ENCODE results near the gene GRM5.
"Not testable (repeated sequence)": the region's sequence is repeated elsewhere in the genome, so short reads cannot be mapped to it uniquely, and the experiment has no call there.

GRM5 gene

DNA sequence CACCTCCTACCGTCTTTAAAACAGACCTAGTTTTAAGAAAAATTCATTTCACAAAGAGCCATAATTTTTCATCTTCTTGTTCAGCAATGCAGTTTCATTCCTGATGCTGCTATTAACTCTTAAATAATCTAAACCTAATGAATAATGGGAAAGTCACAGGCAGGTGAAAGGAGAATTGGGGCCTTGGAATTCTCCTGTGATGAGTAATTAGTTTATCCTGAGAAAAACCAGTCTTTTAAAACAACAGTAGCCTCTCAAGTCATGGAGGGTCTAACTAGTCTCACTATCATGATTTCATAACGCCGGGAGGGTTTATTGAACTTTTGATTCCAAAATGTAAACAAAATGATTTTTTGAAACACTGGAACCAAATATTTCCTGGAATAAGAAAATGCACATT lies 86.8 kb downstream of the GRM5 start:
- DNase-seq = not testable (repeated sequence)

DNA sequence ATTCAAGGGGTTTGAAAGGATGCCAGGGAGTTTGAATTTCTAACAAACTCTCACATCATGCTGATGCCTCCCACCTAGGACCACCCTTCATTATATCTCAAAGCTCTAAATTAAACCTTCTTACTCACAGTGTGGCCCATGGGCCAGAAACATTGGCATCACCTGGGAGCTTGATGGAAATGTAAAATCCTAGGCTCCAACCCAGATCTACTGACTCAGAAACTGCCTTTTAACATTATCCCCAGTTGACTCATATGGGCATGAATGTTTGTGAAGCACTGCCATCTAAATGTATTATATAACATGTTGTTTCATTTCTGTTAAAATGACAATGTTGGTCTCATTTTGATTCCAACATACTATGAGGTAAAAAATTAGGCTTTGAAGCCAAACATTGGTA lies 90.3 kb downstream of the GRM5 start:
- intact Hi-C loops (cut with DNase I); DNase-seq: not testable (repeated sequence)

More for the DNA sequence above, 86.8 kb downstream of the GRM5 start:
- intact Hi-C loops (cut with DNase I) = not testable (repeated sequence)

DNA sequence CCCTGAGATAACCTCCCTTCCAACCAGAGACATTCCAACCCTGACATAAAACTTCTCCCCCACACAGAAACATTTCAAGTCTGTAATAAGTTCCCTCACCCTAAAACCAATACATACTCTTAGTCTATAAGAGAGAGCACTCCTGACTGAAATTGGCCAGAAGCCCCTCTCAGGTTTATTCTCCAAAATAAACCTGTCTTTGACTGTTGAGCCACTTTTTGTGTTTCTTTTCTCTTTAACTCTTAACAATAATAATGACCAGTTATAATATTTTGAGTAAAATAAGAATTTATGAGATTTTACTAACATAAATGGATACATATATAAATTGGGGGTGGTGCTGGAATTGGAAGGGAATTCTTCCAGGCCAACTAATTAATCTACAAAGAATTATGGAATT lies 93.6 kb downstream of the GRM5 start:
- DNase-seq = no peak
- intact Hi-C loops (cut with DNase I) = no loop called here

DNA sequence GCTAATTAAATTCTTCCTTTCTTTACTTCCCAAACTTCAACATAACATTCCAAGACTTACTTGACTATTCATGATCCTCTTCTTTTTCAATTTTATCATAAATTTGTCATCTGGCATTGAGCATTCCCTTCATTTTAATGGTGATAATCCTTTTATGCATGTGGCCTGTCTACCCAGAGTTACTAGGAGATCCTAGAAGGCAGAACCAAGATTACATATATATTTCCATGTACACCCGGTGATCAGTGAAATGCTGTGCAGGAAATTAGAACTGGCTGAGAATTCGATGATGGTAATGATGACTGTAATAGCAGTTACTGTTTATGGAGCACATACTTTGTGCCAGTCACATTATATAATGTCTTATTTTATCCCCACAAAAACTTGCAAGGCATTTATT lies 104.2 kb downstream of the GRM5 start:
- DNase-seq; intact Hi-C loops (cut with DNase I): not testable (repeated sequence)

DNA sequence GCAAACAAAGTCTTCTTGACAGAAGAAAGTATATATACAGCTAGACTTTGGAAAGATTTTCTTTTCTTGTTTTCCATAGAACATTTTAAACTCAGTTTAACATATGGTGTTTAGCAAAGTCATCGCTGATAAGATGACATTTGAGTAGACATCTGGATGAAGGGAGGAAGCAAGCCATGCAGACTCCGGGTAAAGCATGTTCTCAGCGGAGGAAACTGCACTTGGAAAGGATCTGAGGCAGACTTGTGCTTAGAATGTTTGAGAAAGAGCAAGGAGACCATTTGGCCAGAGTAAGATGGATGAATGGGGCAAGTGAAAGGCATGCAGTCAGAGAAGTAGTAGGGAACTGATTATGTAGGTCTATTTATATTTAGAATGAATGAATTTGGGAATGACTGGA lies 105.9 kb downstream of the GRM5 start:
- DNase-seq = peak in 1 of 10 donors; percentile 29

DNA sequence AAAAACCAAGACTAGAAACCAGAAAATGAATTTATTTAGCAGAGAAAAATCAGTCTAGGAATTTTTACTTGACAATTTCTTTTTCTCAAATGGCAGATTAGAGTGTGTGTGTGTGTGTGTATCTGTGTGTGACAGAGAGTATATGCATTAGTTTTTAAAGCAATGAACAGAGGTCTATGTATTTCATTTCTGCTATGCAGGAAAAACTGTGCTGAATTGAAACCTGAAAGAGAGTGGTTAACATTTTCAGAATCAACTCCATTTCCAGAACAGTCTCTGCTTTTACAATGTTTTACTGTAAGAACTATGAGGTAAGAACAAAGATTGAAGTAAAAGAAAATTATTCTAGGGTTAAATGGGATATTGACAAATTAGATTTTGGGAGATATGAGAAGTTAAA lies 114.8 kb downstream of the GRM5 start:
- intact Hi-C loops (cut with DNase I) = no loop called here
- no peak for DNase-seq

More for the DNA sequence above, 105.9 kb downstream of the GRM5 start:
- intact Hi-C loops (cut with DNase I) = not testable (repeated sequence)

DNA sequence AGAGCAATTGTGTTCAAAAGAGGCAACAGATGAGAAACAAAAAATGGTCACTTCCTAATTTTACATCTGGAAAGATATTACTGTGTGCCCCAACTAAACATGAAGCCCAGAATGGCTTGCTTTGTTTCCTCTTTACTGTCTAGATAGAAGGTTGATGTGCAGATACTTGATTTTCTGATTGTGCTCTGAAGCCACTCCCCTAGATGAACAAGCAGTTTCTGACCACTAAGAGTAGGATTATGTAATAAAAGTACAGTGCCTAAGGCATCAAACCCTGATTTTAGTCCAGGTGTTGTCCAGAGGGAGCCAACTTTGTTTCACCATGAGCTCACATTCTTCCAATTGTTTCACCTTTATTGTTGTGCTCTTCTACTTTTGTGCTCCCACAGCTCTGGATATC lies 116.9 kb downstream of the GRM5 start:
- intact Hi-C loops (cut with DNase I); DNase-seq: not testable (repeated sequence)

DNA sequence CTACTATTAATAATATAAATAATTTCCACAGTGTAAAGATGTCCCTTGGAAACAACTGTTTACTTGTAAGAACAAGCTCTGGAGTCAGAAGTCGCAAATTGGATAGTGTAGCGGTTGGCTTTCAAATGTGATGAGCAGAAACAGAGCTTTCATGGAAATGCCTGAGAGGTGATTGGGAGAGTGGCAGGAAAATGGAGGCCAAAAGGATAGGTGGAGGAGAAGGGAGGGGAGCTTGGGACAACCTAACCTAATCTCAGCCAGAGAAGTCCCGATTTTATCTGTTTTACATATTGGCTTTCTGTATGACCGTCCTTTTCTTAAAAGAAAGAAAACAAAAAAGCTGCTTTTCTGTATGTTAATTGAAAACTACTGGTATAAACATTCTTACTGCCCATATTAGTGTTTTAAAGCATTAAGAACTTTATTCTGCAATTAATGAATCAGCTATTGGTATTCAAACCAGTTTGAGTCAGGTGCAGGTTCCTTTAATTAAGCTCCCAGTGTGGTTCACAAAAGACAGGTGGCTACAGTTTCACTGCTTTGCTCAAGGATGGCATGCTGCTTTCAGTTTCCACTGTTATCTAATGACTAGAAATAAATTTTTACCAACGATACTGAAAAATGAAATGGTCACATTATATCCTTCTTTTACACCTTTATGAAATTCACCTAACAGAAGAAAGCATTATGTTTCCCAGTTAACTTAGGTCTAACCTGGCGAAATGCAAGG lies 117.8 kb downstream of the GRM5 start:
- DNase-seq; intact Hi-C loops (cut with DNase I): not testable (repeated sequence)

DNA sequence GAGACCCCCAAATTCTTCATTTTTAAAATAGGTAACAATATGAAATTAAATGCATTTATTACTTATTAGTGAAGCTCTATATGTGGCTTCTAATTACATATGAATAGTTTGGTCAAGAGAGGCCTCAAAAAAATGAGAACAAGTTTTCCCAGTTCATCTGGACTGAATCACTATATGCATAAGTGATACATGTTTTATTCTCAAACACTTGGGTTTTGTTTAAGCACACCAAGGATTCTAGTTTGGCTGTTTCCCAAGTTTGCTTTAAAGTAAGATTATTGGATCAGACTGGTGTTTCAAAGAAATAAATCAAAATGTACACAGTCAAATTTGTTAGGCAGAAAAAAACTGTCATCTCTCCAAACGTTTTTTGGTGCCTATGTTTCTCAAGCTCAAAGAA lies 136.1 kb downstream of the GRM5 start:
- DNase-seq; intact Hi-C loops (cut with DNase I): not testable (repeated sequence)

DNA sequence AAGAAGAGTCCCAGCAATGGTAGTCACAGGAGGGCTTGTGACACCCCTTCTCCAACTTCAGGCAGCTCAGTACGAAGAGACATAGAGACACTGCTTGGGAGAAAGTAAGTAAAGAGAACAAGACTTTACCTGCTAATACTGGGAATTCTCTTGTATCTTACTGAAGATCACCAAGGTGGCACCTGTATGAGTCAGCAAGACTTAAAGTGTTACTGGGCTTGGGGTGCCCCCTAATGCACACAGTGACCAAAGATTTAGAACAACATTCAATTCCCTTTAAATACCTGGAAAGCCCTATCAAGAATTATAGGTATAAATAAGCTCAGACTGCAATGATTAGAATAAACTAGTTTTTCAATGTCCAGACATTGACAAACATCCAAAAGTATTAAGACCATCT lies 148.7 kb downstream of the GRM5 start:
- DNase-seq; intact Hi-C loops (cut with DNase I): not testable (repeated sequence)

DNA sequence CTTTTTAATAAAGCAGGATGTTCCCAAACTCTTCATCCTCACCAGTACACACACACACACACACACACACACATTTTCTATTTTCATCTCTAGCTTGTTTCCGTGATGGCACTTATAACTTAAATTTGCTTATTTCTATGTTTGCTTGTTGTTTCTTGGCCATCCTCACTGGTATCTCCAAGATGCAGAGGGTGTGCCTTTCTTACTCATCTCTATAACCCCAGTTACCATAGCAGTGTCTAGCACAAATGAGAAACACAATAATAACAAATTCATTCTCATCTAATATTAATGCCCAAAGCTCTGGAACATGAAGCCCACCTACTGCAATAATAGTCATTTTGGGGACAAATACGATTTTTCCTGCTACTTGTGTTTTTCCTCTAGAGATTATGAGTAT lies 156.3 kb downstream of the GRM5 start:
- intact Hi-C loops (cut with DNase I) = no loop called here
- DNase-seq = no peak

DNA sequence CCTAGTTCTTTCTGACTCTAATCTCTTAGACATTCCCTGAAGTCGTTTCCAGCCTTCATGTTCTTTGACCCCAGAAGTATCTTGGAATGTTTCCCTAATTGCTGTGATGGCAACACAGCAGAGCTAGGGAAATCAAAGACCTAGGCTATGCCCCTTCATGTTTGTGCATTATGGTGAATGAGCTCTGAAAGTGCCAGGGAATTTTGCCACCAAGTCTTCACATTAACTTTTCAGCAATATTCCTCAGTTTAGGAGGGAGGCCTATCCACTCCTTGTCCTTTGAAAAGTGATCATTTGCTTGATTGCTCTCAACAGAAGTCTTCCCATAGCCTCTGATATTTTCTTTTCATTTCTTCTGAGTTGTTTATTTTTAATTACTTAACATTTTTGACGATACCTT lies 164.3 kb downstream of the GRM5 start:
- intact Hi-C loops (cut with DNase I); DNase-seq: not testable (repeated sequence)

DNA sequence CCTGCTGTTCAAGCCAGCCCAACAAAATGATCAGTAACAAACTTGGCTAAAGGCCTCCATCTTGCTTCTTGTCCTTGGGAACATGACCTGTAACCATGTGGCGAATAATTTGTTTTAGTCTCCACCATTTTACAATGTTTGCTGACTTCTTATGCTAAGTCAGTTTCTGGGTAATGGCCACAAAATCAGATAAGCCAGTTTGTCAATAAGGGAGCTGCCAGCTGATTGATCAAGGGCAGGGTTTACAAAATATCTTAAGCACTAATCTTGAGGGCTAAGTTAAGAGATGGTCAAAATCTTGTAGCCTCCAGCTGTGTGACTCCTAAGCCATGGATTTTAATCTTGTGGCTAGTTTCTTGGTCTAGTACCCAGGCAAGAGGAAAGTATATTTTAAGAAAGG lies 176.9 kb downstream of the GRM5 start:
- intact Hi-C loops (cut with DNase I) = not testable (repeated sequence)

DNA sequence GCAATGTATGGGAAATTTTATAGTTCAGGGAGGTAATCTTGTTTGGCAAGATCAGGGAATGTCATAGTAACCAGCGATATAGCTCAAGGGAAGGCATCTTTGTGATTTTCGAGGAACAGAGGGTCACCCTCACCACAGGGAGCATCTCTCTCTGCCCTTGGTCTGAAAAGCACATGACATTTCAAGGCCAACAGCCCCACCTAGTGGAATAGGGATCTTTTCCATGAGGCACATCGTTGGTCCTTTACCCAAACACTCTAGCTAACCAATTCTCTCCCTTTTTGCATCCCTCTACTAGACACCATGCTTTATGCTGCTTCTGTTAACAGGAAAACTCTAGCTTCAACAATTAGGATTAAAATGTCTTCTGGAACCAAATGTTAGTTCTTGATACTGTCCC lies 179.0 kb downstream of the GRM5 start:
- peak in 1 of 10 donors; percentile 4 for DNase-seq
- intact Hi-C loops (cut with DNase I) = no loop called here

More for the DNA sequence above, 176.9 kb downstream of the GRM5 start:
- not testable (repeated sequence) for DNase-seq

DNA sequence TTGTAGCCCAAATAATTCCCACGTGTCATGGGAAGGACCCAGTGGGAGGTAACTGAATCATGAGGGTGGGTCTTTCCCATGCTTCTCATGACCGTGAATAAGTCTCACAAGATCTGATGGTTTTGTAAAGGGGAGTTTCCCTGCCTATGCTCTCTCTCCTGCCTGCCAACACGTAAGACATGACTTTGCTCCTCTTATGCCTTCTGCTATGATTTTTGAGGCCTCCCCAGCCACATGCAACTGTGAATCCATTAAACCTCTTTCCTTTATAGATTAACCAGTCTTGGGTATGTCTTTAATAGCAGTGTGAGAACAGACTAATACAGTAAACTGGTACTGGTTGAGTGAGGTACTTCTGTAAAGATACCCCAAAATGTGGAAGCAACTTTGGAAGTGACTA lies 183.0 kb downstream of the GRM5 start:
- DNase-seq; intact Hi-C loops (cut with DNase I): not testable (repeated sequence)

DNA sequence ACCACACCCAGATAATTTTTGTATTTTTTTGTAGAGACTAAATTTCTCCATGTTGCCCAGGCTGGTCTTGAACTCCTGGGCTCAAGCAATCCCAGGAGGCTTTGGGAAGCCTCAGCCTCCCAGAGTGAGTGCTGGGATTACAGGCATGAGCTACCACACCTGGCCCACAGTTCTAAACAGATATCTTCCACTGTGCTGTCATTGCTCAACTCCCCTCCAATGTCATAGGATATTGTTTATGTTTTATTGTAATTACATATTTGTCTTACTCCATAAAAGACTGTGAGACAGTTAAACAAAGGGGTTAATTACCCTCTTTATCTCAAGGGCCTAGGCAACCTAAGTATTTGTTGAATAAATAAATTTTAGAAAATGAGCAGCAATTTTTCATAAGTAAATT lies 204.2 kb downstream of the GRM5 start:
- DNase-seq = no peak
- intact Hi-C loops (cut with DNase I) = no loop called here

DNA sequence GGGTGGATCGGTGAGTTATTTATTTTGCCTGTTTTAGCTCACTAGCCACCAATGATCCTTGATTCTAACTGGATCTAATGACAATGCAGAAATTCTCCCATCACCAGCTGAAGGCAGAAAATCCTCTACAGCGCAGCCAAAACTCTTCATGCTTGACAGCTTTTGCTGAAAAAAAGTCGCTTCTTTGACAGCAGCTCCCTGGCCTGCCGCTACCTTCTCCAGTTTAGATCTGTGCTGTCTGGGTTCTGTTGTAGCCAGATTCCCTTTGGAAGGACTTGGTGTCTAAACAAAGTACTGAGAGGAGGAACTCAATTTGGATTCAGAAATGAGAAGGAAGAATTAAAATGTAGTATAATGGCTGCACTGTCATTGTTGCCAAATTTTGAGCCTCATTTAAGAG lies 205.4 kb downstream of the GRM5 start:
- intact Hi-C loops (cut with DNase I) = not testable (repeated sequence)
- DNase-seq = peak in 5 of 10 donors; percentile 10 to 69 (median 35)

DNA sequence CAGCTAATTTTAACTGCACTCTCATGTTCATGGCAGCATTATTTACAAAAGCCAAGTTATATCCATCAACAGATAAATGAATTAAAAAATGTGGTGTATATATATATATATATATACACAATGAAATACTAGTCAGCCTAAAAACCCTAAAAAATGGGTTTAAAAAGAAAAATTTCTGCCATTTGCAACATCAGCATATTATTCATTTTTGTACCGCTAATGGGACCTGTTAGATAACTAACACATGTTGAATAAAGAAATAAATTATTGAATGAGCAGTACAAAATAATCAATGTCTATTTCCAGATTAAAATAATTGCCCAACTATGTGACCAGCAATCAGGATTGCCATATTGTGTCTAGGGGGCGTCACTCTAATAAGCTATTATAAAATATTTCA lies 211.8 kb downstream of the GRM5 start:
- intact Hi-C loops (cut with DNase I); DNase-seq: not testable (repeated sequence)

DNA sequence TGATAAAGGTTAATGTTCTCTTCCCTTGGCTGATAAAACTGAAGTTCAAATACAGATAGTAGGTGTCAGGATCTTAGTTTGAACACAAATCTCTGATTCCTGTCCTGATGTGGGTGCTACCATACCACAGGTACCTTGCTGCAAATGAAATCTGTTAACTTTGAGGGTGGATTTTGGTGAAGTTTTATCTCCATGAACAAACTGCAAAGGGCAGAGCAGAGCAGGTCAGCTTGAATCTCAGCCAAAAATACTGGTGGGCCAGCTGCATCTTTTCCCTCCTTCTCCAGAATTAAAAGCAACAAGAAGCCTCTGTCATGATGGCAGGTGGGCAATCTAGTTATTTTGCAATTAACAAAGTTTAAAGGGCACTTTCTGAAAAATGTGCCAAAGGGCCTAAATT lies 214.2 kb downstream of the GRM5 start:
- DNase-seq; intact Hi-C loops (cut with DNase I): not testable (repeated sequence)

DNA sequence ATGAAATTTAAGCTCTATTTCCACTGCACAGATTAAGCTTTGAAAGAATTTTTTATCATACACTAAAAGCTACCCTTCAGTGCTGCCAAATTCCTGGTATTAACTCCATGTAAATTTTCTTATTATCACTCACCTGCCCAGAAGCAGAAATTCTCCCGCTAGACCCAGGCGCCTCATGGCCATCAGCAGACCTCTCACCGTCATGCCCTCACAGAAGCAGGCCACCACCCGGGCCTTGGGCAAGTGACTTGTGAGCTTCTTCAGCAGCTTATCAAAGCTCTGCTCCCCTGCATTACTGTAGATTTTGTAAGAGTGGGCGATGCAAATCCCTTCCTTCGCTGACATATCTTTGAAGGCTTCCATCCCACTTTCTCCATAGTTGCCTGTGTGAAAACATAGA lies 216.0 kb downstream of the GRM5 start:
- intact Hi-C loops (cut with DNase I) = not testable (repeated sequence)
- peak in 2 of 10 donors; percentile 76 to 80 for DNase-seq

DNA sequence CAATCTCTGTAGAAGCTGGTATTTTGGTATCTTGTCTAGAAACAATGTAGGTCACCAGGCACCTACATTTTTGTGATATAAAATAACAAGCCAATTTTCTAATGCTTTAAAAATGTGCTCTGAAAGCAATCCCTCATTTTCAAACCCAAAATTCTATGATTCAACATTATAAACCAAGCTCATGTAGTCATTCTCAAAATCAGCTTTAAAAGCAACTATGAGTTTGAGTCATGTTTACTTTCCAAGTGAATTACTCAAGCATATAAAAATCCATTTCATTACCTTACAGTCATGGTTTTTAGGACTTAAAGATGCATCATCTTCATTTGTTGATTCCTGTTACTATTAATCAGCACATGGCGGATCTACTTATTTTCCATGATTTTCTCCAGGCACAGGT lies 216.4 kb downstream of the GRM5 start:
- intact Hi-C loops (cut with DNase I) = no loop called here
- no peak for DNase-seq

DNA sequence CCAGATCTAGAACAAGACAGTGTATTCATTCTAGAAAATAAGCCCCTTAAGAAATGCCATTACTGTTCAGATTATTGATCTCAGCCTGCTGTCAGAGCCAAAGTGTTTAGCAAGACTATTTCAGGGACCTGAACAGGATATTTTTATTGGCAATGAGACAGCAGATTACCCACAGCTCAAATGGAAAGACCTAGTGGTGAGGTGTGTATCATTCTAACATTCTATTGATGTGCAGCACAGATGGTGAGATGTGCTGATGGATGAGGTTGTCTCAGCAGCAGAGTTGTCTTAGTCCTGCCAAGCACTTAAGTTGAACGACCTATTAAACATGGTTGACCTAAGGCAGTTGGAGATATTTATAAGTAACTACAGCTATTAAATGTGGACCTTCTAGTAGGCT lies 219.5 kb downstream of the GRM5 start:
- DNase-seq; intact Hi-C loops (cut with DNase I): not testable (repeated sequence)

All from posterior cingulate gyrus (tissue), 11 donors.